DND-41 (cell line): ENCODE data around the gene METRN.

Source experiments
- ATAC-seq: fragments of 200-7000 bp; cut with Tn5 transposase; 3 replicates; pipeline ENCODE4 v1.9.1; 2021; ENCODE audit warnings: low read depth; ENCODE audit not compliant: insufficient read depth
- DNase-seq: peaks from one replicate; pipeline ENCODE4 v3.0.0-alpha.2; 2020
- H2AFZ ChIP-seq: 2 replicates; pipeline ENCODE4 v1.6.0; 2012; ENCODE audit warnings: low read depth, low read length
- H3K27ac ChIP-seq: 2 replicates; pipeline ENCODE4 v1.5.1; 2012; ENCODE audit warnings: low read length, inconsistent platforms
- H3K27me3 ChIP-seq: fragments of 200-600 bp; sonication (generic); 2 replicates; pipeline ENCODE4 v1.6.0; 2012; ENCODE audit warnings: low read length, mild to moderate bottlenecking, inconsistent platforms; ENCODE audit not compliant: insufficient read depth, poor library complexity
- H3K36me3 ChIP-seq: 2 replicates; pipeline ENCODE4 v1.5.1; 2012; ENCODE audit warnings: low read length, inconsistent platforms; ENCODE audit not compliant: insufficient read depth
- H3K4me1 ChIP-seq: 2 replicates; pipeline ENCODE4 v1.5.1; 2012; ENCODE audit warnings: mild to moderate bottlenecking, low read length; ENCODE audit not compliant: insufficient read depth
- H3K4me2 ChIP-seq: 2 replicates; pipeline ENCODE4 v1.6.0; 2012; ENCODE audit warnings: mild to moderate bottlenecking, moderate library complexity, low read length, inconsistent platforms; ENCODE audit not compliant: insufficient read depth
- H3K4me3 ChIP-seq, 2 experiments: fragments of 200-600 bp in 1 of 2; shearing (Covaris generic) in 1 of 2; 2 replicates each; pipeline ENCODE4 v1.5.1; 2012 to 2016; ENCODE audit warnings: inconsistent platforms in 2 of 2, low read length in 2 of 2, mild to moderate bottlenecking in 2 of 2, low read depth in 1 of 2, moderate library complexity in 1 of 2
- H3K79me2 ChIP-seq: 2 replicates; pipeline ENCODE4 v1.6.0; 2012; ENCODE audit warnings: low read length, inconsistent platforms; ENCODE audit not compliant: insufficient read depth
- H3K9ac ChIP-seq: 2 replicates; pipeline ENCODE4 v1.6.0; 2012; ENCODE audit warnings: low read depth, mild to moderate bottlenecking, inconsistent platforms, low read length, moderate library complexity
- H3K9me3 ChIP-seq: 2 replicates; pipeline ENCODE4 v1.5.1; 2012; ENCODE audit warnings: low read length, moderate library complexity, mild to moderate bottlenecking, inconsistent platforms; ENCODE audit not compliant: insufficient read depth, severe bottlenecking
- H4K20me1 ChIP-seq: 2 replicates; pipeline ENCODE4 v1.6.0; 2012; ENCODE audit warnings: low read length; ENCODE audit not compliant: insufficient read depth
- EZH2 ChIP-seq: IDR thresholded peaks from 3 replicates; pipeline ENCODE4 v1.6.1; 2012; ENCODE audit warnings: borderline replicate concordance, low read depth, mild to moderate bottlenecking, moderate library complexity, low read length, inconsistent platforms; ENCODE audit not compliant: severe bottlenecking
- TF ChIP-seq, protein P1 (sequence below): IDR thresholded peaks from 2 replicates; pipeline ENCODE4 v1.5.1; 2012; ENCODE audit warnings: borderline replicate concordance, low read length, moderate library complexity, mild to moderate bottlenecking; ENCODE audit not compliant: poor library complexity, severe bottlenecking; ENCODE audit errors: extremely low read depth

Gene METRN

DNA sequence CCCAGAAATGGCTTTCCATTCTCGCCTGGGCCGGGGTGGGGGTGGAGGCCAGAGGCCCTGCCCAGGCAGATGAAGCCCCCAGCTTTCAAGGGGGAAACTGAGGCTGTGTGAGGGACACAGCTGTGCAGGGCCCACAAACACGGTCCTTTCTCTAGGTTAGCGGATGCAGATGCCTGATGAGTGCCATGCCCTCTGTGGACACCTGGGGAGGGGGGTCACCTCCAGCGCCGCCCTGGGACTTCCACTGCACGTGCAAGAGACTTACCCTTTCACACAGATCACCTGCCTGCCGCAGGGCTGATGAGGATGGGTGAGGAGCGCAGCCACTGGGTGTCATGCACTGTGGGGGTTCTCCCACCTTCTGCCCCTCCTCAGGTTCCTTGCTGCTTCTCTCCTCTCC lies 3.5 kb downstream of the METRN start:
- DNase-seq (no peak), ATAC-seq (no peak)
- Histone ChIP-seq H3K9ac (peak overlapping the region; percentile 30; the same call in 1 of the 2 replicates), H3K27me3 (peaks cover 6% of the 10 kb centered on the region), H3K36me3 (peaks cover 12% of the 10 kb centered on the region; the same call in 1 of the 2 replicates), H4K20me1 (peaks cover 51% of the 10 kb centered on the region), H3K27ac (no peak overlapping the region; the same call in 1 of the 2 replicates), H2AFZ (no peak overlapping the region), H3K4me3 (no peak overlapping the region), H3K4me2 (0 out of 2 replicates have a peak overlapping the region, but pooled peaks have one; percentile 86), H3K4me1 (peaks cover 77% of the 10 kb centered on the region), H3K79me2 (peaks cover 18% of the 10 kb centered on the region), H3K9me3 (no peaks in the 10 kb centered on the region)
- TF ChIP-seq EZH2, result no peak
- TF ChIP-seq, protein P1, sequence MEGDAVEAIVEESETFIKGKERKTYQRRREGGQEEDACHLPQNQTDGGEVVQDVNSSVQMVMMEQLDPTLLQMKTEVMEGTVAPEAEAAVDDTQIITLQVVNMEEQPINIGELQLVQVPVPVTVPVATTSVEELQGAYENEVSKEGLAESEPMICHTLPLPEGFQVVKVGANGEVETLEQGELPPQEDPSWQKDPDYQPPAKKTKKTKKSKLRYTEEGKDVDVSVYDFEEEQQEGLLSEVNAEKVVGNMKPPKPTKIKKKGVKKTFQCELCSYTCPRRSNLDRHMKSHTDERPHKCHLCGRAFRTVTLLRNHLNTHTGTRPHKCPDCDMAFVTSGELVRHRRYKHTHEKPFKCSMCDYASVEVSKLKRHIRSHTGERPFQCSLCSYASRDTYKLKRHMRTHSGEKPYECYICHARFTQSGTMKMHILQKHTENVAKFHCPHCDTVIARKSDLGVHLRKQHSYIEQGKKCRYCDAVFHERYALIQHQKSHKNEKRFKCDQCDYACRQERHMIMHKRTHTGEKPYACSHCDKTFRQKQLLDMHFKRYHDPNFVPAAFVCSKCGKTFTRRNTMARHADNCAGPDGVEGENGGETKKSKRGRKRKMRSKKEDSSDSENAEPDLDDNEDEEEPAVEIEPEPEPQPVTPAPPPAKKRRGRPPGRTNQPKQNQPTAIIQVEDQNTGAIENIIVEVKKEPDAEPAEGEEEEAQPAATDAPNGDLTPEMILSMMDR, result no peak

DNA sequence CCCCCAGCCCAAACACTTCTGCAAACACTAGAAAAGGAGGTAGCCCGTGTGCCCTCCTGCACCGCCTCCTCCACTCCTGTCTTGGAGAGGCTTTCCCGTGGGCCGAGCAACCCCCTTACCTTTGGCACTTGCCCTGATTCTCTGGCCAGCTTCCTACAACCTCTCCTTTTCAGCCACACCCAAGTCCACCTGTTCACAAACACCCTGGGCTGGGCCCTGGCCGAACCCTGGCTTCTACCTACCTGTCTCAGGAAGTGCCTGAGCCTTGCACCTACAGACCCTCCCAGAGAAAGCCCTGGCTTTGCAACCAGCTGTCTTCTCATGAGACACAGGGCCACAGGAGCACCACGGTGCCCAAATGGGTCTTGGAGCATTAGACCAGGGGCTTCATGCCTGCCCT lies 4.0 kb downstream of the METRN start:
- Histone ChIP-seq H3K27me3 (peaks cover 6% of the 10 kb centered on the region), H3K4me3 (0 out of 4 replicates have a peak overlapping the region, but pooled peaks of 1 of the 2 experiments have one; percentile 67), H3K36me3 (peaks cover 12% of the 10 kb centered on the region; the same call in 1 of the 2 replicates), H3K79me2 (peaks cover 18% of the 10 kb centered on the region), H4K20me1 (peaks cover 51% of the 10 kb centered on the region), H3K9me3 (no peaks in the 10 kb centered on the region), H3K4me1 (peaks cover 77% of the 10 kb centered on the region), H3K4me2 (peak overlapping the region; percentile 86), H3K9ac (peak overlapping the region; percentile 30), H3K27ac (peak overlapping the region; percentile 79), H2AFZ (no peak overlapping the region)
- no peak for ATAC-seq
- no peak for DNase-seq
- TF ChIP-seq, protein P1, result no peak
- TF ChIP-seq EZH2, result no peak

DNA sequence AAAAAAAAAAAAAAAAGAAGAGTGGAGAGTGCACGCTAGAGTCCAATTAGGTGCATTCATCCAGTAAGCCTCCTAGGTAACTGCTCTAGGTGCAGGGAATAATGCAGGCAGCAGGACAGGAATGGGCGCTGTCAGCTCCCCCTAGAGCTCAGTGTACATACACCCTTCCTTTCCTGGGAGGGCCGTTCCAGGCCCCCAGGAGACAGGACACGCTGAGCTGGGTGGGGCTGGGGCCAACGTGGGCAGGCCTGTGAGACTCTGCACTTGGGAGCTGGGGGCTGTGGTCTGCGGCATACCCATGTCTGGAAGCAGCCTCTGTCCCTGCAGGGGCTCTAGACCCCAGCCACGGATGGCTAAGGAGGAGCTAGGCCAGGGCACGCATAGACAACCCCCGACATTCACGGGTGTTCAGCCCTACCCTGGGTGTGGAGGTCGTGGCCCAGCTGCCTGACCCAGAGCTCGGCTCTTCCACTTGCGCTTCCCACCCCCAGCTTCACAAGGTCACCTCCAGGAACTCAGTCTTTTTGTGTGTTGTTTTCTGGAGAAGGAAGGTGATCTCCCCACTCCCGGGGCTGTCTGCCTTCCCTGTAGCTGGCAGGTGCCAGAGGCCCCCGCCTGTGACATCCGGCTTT lies 5.0 kb downstream of the METRN start:
- TF ChIP-seq EZH2, result no peak
- TF ChIP-seq, protein P1, result peak; percentile 51
- DNase-seq (peak; percentile 45), ATAC-seq (peak; percentile 15)
- Histone ChIP-seq H3K27ac (peak overlapping the region; percentile 79), H3K4me1 (peaks cover 68% of the 10 kb centered on the region), H3K4me2 (peak overlapping the region; percentile 86), H3K4me3 (peak overlapping the region in 1 of 2 experiments; percentile 67; a peak in 2 of 4 replicates), H2AFZ (no peak overlapping the region), H3K9ac (peak overlapping the region; percentile 79), H4K20me1 (peaks cover 53% of the 10 kb centered on the region), H3K9me3 (no peaks in the 10 kb centered on the region), H3K79me2 (peaks cover 18% of the 10 kb centered on the region), H3K36me3 (peaks cover 12% of the 10 kb centered on the region; the same call in 1 of the 2 replicates), H3K27me3 (peaks cover 6% of the 10 kb centered on the region)
